Measurements from ENCODE around the gene ARHGAP26.

Gene ARHGAP26

DNA sequence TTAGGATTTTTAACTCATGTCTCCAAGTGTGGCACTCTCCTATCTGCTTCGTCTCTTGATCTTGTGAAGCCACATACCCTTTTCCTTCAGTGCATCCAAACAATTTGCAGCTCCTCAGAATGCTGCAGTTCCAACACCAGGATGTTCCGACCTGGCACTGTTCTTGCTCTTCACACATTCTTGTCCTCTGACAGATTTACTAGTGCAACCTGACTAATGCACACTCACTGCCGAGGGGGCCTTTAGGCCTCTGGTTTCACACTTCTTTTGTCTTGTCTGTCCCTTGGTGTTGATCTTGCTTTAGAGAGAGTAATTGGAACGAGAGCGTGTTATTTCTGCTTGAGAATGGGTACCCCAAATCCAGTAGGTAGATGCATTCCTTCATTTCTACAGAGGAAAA lies 15.0 kb downstream of the ARHGAP26 start:
- DNase-seq (ENCODE audit: low spot score) = no peak

DNA sequence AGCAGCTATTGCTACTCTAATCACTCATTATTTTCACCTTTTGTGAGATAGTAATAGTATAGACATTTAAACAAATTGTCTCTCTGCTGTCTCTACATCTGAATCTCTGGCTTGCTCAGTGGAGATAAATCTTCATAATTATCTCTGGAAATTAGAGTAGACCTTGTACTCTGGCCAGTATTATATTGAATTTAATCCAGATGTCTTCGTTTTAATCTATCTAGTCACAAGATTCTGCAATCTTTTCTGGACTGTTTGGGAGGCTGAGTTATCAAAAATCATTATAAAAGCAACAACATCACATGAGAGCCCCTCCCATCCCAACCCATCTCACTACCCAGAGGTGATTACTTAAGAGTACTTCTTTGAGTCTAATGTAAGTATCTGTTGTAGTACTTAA lies 19.0 kb downstream of the ARHGAP26 start:
- DNase-seq (ENCODE audit: low spot score) = no peak

DNA sequence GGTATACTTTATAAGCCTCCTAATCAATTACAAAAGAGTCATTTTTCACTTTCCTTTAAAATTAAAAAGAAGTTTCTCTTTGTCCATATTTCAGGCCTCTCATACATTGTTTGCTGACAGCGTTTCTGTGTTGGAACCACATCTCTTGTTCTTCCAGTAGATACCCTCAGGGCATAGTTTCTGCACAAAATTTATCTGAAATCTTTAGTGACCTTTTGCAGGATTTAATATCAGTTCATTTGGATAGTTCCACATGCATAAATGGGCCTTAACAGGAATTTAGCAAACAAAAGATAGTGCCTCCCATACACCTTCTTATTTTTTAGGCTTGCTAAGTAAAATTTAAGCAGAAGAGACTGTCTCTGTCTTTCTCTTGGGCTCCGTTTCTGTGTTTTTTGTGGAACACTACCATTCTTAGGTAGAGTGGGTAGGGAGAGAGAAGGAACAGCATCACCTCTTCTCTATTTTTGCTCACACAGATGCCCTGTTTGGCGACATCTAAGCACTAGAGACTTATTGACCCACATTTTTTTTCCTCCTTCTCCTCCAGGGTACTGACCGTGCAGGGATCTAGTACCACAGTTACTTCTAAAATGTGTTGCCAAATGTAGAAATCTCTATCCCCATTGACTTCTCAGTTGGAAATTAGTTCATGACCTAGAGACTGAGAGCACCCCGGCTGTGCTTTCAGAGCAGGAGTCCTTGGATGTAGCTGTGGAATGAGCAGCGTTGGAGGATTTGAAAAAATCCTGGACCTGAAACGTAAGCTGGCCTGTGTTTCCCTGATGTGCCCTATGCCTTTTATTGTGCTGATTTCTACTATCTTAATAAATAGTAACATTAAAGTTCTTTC lies 22.1 kb downstream of the ARHGAP26 start:
- DNase-seq (ENCODE audit: low spot score) = peak; percentile 62

DNA sequence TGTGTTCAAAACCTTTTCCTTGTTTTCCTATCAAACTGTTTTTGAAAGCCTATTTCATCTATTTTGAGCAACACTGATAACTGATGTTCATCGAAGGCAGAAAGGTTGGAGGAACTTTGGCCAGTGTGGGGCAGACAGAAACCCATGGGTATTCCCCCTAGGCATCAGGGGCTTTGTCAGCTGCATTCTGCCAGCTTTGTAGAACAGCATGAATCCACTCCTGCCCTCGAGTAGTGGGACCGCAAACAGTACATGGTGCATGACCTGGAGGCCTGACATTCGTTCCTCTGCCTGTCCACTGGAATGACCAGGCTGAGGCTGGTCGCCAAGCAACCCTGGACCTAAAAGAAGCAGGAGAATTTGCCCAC lies 22.7 kb downstream of the ARHGAP26 start:
- DNase-seq (ENCODE audit: low spot score) = no peak

DNA sequence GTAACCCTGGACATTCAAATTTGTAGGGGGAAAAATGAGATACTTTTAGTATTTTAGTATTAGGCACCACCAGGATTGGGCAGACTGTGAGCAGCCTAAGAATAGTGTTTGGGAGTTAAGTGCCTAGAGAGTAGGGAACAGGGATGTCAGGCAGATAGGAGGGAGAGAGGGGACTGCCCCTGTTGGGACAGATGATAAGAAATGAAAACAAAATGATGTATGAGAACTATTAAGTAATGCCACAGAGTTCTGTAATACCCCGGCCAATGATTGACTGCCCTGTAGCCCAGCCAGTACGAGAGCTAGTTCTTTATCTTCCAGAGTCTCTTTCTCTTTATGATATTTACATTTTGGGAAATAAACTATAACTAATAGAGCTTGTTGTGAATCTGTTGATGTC lies 24.4 kb downstream of the ARHGAP26 start:
- DNase-seq (ENCODE audit: low spot score) = no peak

DNA sequence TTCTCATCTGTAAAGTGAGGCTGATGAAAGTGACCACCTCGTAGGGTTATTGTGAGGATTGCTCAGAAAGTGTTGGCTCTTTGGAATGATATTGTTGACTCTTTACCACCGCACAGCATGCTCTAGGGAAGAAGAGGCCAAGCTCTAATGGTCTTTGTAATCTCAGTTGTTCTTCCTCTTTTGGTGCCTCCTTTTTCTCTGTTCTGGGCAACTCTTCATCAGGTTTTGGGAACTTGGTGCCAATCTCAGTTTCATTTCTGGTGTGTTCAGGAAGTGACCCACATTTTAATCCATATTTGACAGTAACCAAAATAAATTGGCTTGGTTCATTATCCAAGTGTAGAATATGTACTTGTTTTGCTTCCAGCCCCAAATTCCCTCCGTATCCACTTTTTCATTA lies 25.1 kb downstream of the ARHGAP26 start:
- DNase-seq (ENCODE audit: low spot score) = no peak

DNA sequence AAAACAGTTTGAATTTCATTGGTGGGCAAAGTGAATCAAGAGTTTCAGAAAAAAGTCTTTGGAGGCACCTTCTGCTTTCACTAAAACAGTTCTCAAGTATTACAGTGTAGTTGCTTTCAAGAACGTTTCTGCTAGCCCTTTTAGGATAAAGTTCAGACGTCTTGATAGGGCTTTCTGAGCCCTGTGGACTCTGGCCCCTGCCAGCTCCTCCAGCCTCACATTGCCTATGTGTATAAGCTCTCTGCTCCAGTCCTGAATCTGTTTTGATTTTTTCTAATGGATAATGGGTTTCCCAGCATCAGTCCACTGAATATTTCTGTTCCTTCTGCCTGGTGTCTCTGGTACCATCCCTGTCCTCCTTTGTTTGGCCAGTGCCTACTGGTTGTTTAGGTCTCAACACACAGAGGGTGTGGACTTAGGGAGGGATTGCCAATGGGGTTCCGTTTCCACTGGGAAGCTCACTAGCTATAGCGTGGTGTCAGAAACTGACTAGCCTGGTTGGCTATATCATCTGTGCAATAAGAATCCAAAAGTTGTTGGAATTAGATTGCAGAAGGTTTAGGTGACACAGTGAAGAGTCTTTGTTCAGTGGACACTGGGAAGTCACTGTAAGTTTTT lies 26.4 kb downstream of the ARHGAP26 start:
- DNase-seq (ENCODE audit: low spot score) = no peak

DNA sequence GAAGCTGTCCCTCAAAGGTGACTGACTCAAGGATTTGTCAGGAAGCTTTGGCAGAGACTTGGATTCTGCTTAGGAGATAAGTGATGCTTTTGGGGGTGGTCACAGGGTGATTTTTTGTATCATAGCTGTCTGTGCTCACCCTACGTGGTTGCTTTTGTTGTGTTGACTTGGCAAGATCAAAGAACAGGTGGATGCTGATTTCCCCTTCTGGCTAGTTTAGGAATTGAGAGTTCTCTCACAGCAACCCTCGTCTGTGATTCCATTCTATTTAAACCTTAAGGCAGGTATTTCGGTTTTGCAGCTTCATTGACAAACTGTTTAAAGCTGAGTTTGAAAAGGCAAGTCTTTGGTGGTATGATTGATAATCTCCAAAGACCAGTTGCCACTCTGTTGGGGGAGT lies 27.2 kb downstream of the ARHGAP26 start:
- DNase-seq (ENCODE audit: low spot score) = peak; percentile 49

DNA sequence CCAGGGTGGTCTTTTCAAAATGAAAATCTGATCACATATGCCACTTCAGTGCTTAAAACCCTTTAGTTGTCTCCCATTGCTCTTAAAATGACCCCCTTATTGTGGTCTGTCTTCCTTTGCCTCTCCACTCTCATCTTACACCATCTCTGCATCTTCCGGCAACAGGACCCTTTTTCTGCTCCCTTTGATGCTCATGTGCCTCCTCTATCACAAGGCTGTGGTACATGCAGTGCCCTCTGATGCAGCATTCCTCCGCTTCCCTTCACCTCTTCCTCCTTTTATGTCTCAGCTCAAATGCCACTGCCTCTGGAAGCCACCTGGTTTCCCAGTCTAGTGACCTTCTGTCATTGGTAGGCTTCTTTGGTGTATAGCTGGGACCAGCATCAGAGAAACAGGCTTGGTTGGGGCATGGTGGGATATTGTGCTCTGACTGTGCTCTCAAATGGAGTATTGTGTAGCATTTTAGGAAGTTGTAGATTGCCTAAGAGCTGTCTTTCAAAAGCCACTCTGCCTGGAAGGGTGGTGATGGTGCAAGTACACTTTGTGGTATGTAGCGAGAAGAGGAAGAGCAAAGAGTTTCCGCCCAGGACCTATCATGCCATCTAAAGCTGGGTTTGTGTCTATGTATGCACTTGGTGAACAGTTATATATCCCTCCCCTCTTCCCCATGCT lies 28.1 kb downstream of the ARHGAP26 start:
- no peak for DNase-seq (ENCODE audit: low spot score)

DNA sequence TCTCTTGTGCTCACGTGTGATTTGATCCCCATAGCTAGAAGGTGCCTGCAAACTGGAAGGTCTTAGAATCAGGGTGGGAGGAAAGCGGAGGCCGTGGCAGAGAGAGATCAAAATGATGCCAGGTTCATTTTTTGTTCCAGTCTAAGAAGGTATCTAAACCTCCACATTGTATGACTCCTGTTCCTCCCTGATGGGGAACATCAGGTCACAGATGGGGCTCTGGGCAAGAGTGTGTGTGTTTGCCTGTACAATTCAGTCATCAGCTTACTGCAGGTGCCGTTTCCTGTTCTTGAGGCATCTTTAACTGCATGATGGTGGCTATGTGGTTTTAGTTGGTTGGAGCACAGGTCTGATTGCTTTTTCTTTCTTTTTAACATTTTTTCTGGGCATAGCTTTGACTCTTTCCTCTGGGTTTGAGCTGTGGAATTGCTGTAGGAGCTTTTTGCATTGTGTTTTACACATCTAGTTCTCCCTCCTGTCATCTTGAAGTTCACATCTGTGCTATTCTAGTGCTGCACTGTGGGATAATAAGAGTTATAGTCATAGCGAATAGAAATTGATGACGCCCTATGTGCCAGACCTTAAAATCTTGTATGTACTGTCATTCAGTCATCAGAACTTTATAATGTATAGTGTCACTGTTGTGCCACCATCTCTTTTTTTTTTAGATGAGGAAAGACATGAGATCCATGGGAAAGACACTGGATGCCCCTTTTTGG lies 30.8 kb downstream of the ARHGAP26 start:
- DNase-seq (ENCODE audit: low spot score) = no peak

DNA sequence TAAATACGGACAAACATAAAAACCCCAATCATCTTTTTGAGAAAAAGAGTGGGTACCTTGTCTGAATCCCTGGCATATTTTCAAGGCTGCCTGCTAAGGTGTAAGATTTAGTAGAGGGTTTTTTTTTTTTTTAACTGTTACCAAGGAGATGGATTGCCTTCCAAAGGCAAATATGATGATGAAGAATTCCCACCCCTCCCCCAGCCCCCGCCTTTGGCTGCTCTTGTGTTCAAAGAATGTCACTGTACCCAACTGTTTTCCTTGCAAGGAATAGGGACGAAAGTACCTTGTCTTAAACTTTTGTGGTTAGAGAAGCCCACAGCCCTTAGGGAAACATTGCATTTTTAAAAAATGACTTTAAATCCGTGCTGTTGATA lies 31.3 kb downstream of the ARHGAP26 start:
- no peak for DNase-seq (ENCODE audit: low spot score)

DNA sequence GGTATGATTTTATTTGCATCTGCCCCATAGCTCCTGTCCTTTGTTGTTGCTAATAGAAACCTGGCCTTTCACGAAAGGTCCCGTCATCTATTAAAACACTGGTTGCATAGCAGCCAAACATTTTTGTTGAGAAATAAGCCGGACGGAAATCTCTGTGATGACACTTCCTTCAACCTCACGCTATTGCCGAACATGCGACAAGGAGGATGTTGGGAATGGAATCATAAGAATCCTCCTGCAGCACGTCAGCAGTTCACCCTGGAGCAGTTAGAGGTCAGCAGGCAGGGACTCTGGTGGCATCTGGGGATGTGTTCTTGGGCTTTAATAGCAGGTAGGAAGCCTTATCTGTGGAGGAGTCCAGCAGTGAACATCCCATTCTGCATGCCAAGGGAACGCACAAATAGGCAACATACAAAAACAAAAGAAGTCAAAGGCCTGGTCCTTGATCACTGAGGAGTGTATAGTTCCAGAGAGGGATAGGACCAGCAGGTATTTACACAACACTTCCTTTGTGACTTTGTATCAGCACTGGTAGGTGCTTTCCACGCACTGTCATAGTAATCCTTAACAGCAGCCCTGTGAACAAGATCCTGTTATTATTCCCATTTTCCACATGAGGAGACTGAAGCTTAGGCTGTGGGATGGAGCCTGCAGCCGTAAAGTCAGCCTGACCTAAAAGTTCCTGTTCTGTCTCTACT lies 33.4 kb downstream of the ARHGAP26 start:
- no peak for DNase-seq (ENCODE audit: low spot score)

DNA sequence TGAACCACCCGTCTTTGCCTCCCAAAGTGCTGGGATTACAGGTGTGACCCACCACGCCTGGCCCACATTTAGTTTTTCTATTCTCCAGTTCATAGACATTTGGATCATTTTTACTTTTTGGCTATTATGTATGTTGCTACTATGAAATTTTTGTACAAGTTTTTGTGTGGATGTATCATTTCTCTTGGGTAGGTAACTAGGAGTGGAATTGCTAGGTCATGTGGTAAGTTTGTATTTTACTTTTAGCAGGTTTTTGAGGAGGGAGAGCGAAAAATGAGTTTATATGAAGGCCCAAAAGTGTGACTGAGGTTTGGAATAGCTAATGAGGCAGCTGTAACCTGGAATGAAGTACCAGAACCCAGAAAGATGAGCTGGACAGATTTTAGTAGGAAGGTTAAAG lies 35.2 kb downstream of the ARHGAP26 start:
- no peak for DNase-seq (ENCODE audit: low spot score)

DNA sequence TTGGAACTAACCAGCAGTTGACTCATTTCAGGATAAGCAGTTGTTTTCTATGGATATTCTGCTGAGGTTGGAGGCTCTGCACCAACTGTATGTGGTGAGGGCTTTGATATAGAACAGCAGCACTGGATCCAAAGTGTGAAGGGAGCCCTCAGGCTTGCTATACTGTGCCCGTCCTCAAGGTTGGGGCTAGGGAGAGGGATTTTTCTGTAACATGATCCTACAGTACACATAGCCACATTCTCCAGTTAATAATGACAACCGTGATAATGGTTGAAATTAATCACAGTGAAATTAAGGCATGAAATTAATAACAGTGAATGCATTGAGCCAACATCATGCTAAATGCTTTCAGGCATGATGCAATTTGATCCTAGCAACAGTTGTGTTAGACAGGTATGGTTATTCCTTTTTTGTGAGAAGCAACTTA lies 36.7 kb downstream of the ARHGAP26 start:
- DNase-seq (ENCODE audit: low spot score) = no peak

DNA sequence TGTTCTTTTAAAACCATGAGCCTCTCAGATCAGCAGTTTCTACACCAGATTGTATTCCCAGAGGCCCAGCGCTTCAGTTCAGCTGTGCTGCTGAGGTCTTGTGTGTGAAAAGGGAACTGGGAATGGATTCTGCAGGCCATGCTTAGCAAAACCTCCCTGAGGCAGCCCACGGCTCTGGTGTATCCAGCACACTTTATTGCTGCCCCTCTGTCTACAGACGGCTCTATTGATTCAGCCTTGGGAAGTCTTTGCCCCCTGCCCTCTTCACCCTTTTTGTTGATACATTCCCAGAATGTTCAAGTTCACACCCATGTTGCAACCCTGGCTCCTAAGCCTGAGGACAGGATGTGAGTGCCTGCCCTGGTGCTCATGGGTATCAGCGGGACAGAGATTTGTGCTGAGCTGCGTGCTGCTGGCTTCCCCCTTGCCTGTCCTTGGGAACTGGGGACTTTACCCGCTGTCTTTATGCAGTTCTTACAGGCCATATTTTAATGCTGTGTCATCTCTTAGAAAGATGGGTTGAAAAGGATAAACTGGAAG lies 37.3 kb downstream of the ARHGAP26 start:
- DNase-seq (ENCODE audit: low spot score) = no peak

DNA sequence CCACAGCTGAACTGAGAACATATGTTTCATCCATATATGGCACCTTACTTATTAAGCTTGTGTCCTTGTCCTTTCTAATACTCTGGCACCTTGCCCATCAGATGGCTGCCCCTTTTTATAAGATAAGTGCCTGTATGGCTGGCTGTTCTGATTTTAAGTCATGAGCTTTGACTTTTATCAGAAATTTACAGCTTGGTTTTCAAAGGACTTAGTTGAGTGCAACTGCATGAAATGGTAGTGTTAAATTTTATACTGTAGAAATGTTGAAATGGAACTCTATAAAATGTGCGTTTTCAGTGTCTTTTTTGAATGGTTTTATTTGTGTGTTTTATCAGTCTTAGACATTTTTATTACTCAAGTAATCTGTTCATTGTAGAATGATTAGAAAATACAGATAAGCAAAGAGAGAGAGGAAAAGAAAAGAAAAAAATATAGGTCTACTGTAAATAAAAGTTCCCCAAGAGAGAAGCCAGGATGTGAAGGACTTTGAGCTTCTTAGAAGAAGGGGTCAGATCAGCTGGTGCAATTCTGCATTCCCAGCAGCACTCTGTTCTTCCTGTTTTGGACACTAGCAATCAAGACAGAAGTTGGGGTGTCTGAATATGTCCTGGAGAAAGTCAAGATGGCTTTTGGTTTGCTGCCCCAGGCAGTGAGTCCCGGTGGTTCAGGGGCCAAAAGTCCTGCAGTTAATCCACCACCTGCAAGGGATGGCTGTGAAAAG lies 38.9 kb downstream of the ARHGAP26 start:
- DNase-seq (ENCODE audit: low spot score) = no peak

DNA sequence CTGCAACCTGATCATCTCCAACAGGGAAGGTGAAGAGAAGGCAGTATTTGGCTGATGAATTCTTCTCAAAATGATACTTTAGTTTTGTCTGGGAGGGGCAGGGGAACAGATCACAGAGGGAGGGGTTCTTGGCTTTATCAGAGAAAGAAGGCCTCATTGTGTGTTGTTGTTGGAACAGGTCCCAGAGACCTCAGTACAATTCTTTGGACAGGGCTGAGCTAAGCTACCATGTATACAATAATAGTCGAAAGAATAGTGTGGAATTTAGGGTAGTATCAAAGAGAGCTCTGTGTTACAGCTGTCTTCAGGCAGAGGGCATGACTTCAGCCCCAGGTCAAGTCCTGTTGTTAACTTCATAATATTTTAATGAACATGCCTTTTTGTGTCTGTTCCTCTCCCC lies 39.9 kb downstream of the ARHGAP26 start:
- DNase-seq (ENCODE audit: low spot score) = no peak

DNA sequence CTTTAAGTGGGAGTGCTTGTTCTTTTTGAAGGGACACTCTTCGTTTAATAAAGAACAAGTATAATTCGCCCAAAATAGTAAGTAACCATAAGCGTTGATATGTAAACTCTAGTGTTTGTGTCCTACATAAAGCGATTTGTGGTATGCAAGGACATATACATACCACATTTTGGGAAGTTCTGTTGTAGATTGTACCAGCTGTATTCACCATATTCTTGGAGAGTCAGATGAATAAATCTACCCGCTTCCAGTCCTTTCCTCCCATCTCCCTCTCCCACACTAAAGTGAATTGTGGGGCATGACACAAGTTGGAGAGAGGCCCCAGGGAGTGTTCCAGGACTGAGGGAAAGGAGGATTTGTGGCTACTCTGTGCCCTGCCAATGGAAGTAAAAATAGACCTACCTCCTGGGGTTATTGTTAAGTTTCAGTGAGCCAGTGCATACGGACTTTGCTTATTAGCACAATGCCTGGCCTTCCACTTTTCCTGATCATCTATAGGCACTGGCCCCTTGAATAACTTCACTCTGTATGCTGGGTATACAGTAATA lies 40.6 kb downstream of the ARHGAP26 start:
- peak; percentile 63 for DNase-seq (ENCODE audit: low spot score)

DNA sequence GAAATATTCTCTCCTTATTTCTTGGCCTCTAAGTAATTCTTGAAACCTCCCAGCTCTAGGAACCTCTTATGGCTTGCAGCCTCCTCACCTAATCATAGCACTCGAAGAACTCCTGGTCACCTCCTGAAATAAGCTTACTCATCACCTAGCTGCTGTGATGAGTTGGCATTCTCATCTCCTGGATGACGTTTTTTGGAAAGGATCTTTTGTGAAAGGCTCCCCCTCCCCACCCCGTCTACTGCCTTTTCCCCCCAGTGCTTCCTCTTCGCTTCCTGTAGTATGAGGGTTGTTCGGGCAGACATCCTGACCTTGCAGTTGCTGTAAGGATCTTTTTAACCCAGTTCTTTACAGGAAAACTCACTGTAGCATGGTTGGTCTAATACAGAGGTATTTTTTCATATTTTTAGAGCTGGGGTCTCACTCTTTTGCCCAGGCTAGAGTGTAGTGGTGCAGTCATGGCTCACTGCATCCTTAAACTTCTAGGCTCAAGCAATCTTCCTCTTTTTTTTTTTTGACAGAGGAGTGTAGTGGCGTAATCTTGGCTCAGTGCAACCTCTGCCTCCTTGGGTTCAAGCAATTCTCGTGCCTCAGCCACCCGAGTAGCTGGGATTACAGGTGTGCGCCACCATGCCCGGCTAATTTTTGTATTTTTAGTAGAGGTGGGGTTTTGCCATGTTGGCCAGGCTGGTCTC lies 41.8 kb downstream of the ARHGAP26 start:
- DNase-seq (ENCODE audit: low spot score) = no peak

DNA sequence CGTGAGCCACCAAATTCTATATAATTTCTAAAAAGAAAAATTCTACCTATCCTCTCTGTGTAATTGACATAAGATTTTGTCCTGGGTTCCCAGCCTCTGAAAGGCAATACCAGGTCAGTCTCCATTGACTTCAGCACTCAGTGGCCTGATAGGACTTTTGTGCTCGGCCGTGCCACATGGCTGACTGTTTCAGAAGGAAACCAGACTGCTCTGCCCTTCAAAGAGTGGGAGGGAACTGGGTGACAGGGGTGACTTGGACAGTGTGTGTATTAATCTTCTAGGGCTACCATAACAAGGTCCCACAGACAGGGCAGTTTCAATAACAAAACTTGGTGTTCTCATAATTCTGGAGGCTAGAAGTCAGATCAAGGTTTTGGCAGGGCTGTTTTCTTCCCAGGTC lies 43.0 kb downstream of the ARHGAP26 start:
- no peak for DNase-seq (ENCODE audit: low spot score)
